GM23338 (cell line): Measurements from ENCODE around the gene HSPB6. TPM values are rescaled to one million over a fixed set of nuclear protein-coding genes. Genes with fewer than 3 reads are reported as not detected.

Experiments used
- ATAC-seq: fragments of 200-7000 bp; cut with Tn5 transposase; 3 replicates; pipeline ENCODE4 v1.9.1; 2020
- DNase-seq: peaks from one replicate; pipeline ENCODE4 v3.0.0-alpha.2; 2015; ENCODE audit warnings: low spot score
- H2AFZ ChIP-seq: fragments of 200-600 bp; sonication (generic); 2 replicates; pipeline ENCODE4 v1.8.0; 2016; ENCODE audit warnings: antibody characterized with exemption, mild to moderate bottlenecking, moderate library complexity
- H3F3A ChIP-seq: fragments of 200-600 bp; sonication (generic); replicated peaks from 2 replicates; pipeline ENCODE4 v1.8.0; 2017; ENCODE audit warnings: antibody characterized with exemption, mixed run types, low read depth
- H3K27ac ChIP-seq: fragments of 200-600 bp; sonication (generic); 2 replicates; pipeline ENCODE4 v1.6.1; 2016; ENCODE audit warnings: low read depth
- H3K27me3 ChIP-seq: fragments of 200-600 bp; sonication (generic); 2 replicates; pipeline ENCODE4 v1.8.0; 2016; ENCODE audit warnings: mild to moderate bottlenecking, mixed run types, moderate library complexity; ENCODE audit not compliant: insufficient read depth
- H3K36me3 ChIP-seq: fragments of 200-600 bp; sonication (generic); 2 replicates; pipeline ENCODE4 v1.8.0; 2016; ENCODE audit warnings: mild to moderate bottlenecking; ENCODE audit not compliant: insufficient read depth
- H3K4me1 ChIP-seq: fragments of 200-600 bp; sonication (generic); 2 replicates; pipeline ENCODE4 v1.8.0; 2016; ENCODE audit warnings: mild to moderate bottlenecking, moderate library complexity; ENCODE audit not compliant: insufficient read depth
- H3K4me2 ChIP-seq: fragments of 200-600 bp; sonication (generic); 2 replicates; pipeline ENCODE4 v1.7.1; 2017; ENCODE audit warnings: mixed run types
- H3K4me3 ChIP-seq: fragments of 200-600 bp; sonication (generic); 2 replicates; pipeline ENCODE4 v1.6.1; 2016; ENCODE audit warnings: mixed run types
- H3K79me2 ChIP-seq: fragments of 200-600 bp; sonication (generic); replicated peaks from 2 replicates; pipeline ENCODE4 v1.8.0; 2017; ENCODE audit warnings: mild to moderate bottlenecking; ENCODE audit not compliant: insufficient read depth
- H3K9me2 ChIP-seq: fragments of 200-600 bp; sonication (generic); 2 replicates; pipeline ENCODE4 v1.8.0; 2017; ENCODE audit not compliant: insufficient read depth
- H4K20me1 ChIP-seq: fragments of 200-600 bp; sonication (generic); replicated peaks from 2 replicates; pipeline ENCODE4 v1.8.0; 2017; ENCODE audit warnings: mild to moderate bottlenecking; ENCODE audit not compliant: insufficient read depth
- H3K27ac Mint-ChIP-seq: 2 replicates; pipeline ENCODE4 v1.8.0; 2020; ENCODE audit warnings: inconsistent platforms, mild to moderate bottlenecking, moderate library complexity, mixed read lengths
- H3K27me3 Mint-ChIP-seq: 3 replicates; pipeline ENCODE4 v1.8.0; 2022; ENCODE audit warnings: low read depth, mild to moderate bottlenecking, moderate library complexity, mixed read lengths, inconsistent platforms; ENCODE audit not compliant: insufficient read depth, poor library complexity
- H3K36me3 Mint-ChIP-seq: 3 replicates; pipeline ENCODE4 v1.8.0; 2021; ENCODE audit warnings: low read depth, mild to moderate bottlenecking, inconsistent platforms, moderate library complexity, mixed read lengths
- H3K4me1 Mint-ChIP-seq: 3 replicates; pipeline ENCODE4 v1.8.0; 2020; ENCODE audit warnings: mild to moderate bottlenecking, inconsistent platforms, mixed read lengths
- H3K4me3 Mint-ChIP-seq: 3 replicates; pipeline ENCODE4 v1.8.0; 2021; ENCODE audit warnings: moderate library complexity, mild to moderate bottlenecking, inconsistent platforms, mixed read lengths
- H3K9me3 Mint-ChIP-seq: 3 replicates; pipeline ENCODE4 v1.8.0; 2020; ENCODE audit warnings: moderate library complexity, mild to moderate bottlenecking, inconsistent platforms, mixed read lengths
- EZH2 ChIP-seq: fragments of 200-600 bp; sonication (generic); IDR thresholded peaks from one replicate; pipeline ENCODE4 v1.8.0; 2017; ENCODE audit warnings: antibody characterized with exemption, mild to moderate bottlenecking, low read depth; ENCODE audit not compliant: unreplicated experiment
- JUNB ChIP-seq: IDR thresholded peaks from one replicate; pipeline ENCODE4 v1.6.1; 2016; ENCODE audit warnings: antibody characterized with exemption; ENCODE audit not compliant: unreplicated experiment
- NANOG ChIP-seq: IDR thresholded peaks from 2 replicates; pipeline ENCODE4 v1.6.1; 2016; ENCODE audit warnings: antibody characterized with exemption, borderline replicate concordance
- POLR2AphosphoS5 ChIP-seq: IDR thresholded peaks from 2 replicates; pipeline ENCODE4 v1.6.1; 2016; ENCODE audit warnings: antibody characterized with exemption, low read depth
- ZNF114 ChIP-seq: fragments of 250-450 bp; sonication (Bioruptor Pico); IDR thresholded peaks from 2 replicates; pipeline ENCODE4 v1.5.0; 2020; ENCODE audit warnings: mild to moderate bottlenecking, moderate library complexity
- ZNF331 ChIP-seq: fragments of 250-450 bp; sonication (Bioruptor Pico); IDR thresholded peaks from 2 replicates; pipeline ENCODE4 v1.5.0; 2020; ENCODE audit warnings: low read depth, mild to moderate bottlenecking, moderate library complexity
- polyA plus RNA-seq: library from polyadenylated mRNA; unstranded; fragments of >200 nt; fragmentation: Nextera tagmentation; extraction: Ambion mirVana; gene quantifications from 2 replicates; pipeline ENCODE4 v1.2.1, GENCODE V29; 2016
- total RNA-seq: library from RNA; depleted of rRNA; stranded (reverse); fragments of >200 nt; shearing (Covaris generic); gene quantifications from 2 replicates; pipeline ENCODE4 v1.2.3, GENCODE V29; 2014
- TF ChIP-seq, protein P1 (sequence below): IDR thresholded peaks from one replicate; pipeline ENCODE4 v1.6.1; 2018; ENCODE audit warnings: antibody characterized with exemption; ENCODE audit not compliant: unreplicated experiment

Gene HSPB6
- total and polyA plus RNA-seq, 2 experiments from 2014 or later = 0.87 to 3.2 TPM

- Histone ChIP-seq H3K9me2 (no peaks in the 10 kb centered on the region), H2AFZ (no peak overlapping the region), H3K27me3 (no peaks in the 10 kb centered on the region), H3K79me2 (no peaks in the 10 kb centered on the region), H3K4me2 (no peak overlapping the region), H3K27ac (no peak overlapping the region), H3K4me1 (no peaks in the 10 kb centered on the region), H3F3A (no peaks in the 10 kb centered on the region), H3K4me3 (no peak overlapping the region), H4K20me1 (peaks cover 5% of the 10 kb centered on the region), H3K36me3 (peaks cover 24% of the 10 kb centered on the region; the same call in 1 of the 2 replicates)
- Mint-ChIP-seq H3K36me3 (peaks cover 73% of the 10 kb centered on the region), H3K27ac (no peak overlapping the region), H3K4me3 (no peak overlapping the region), H3K4me1 (no peaks in the 10 kb centered on the region), H3K9me3 (no peaks in the 10 kb centered on the region), H3K27me3 (peaks cover 12% of the 10 kb centered on the region)
- no peak for ATAC-seq
- TF ChIP-seq EZH2 = no peak
- no peak for TF ChIP-seq ZNF331 (CRISPR knock-in tag)
- no peak for TF ChIP-seq NANOG
- TF ChIP-seq POLR2AphosphoS5 = no peak
- TF ChIP-seq ZNF114 (CRISPR knock-in tag) = no peak
- TF ChIP-seq, protein P1, sequence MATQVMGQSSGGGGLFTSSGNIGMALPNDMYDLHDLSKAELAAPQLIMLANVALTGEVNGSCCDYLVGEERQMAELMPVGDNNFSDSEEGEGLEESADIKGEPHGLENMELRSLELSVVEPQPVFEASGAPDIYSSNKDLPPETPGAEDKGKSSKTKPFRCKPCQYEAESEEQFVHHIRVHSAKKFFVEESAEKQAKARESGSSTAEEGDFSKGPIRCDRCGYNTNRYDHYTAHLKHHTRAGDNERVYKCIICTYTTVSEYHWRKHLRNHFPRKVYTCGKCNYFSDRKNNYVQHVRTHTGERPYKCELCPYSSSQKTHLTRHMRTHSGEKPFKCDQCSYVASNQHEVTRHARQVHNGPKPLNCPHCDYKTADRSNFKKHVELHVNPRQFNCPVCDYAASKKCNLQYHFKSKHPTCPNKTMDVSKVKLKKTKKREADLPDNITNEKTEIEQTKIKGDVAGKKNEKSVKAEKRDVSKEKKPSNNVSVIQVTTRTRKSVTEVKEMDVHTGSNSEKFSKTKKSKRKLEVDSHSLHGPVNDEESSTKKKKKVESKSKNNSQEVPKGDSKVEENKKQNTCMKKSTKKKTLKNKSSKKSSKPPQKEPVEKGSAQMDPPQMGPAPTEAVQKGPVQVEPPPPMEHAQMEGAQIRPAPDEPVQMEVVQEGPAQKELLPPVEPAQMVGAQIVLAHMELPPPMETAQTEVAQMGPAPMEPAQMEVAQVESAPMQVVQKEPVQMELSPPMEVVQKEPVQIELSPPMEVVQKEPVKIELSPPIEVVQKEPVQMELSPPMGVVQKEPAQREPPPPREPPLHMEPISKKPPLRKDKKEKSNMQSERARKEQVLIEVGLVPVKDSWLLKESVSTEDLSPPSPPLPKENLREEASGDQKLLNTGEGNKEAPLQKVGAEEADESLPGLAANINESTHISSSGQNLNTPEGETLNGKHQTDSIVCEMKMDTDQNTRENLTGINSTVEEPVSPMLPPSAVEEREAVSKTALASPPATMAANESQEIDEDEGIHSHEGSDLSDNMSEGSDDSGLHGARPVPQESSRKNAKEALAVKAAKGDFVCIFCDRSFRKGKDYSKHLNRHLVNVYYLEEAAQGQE = no peak
- DNase-seq = no peak
Observed at GRCh38 chr19:35729021-35729420, 27.8 kb downstream of the HSPB6 start.

GRCh38 chr19:35727956-35728706 is 28.7 kb downstream of the HSPB6 start:
- Mint-ChIP-seq H3K27ac (no peak overlapping the region), H3K4me3 (no peak overlapping the region), H3K9me3 (no peaks in the 10 kb centered on the region), H3K27me3 (peaks cover 13% of the 10 kb centered on the region), H3K4me1 (no peaks in the 10 kb centered on the region), H3K36me3 (peaks cover 77% of the 10 kb centered on the region)
- Histone ChIP-seq H3F3A (no peaks in the 10 kb centered on the region), H2AFZ (no peak overlapping the region), H3K79me2 (no peaks in the 10 kb centered on the region), H3K4me1 (no peaks in the 10 kb centered on the region), H3K27me3 (no peaks in the 10 kb centered on the region), H4K20me1 (peaks cover 5% of the 10 kb centered on the region), H3K36me3 (peaks cover 29% of the 10 kb centered on the region; the same call in 1 of the 2 replicates), H3K4me3 (no peak overlapping the region), H3K9me2 (no peaks in the 10 kb centered on the region), H3K4me2 (no peak overlapping the region), H3K27ac (no peak overlapping the region)
- DNase-seq (no peak), ATAC-seq (no peak)
- TF ChIP-seq JUNB = no peak
